WTC11 (cell line): ENCODE data around the gene CHTOP.

ENCODE experiments used
- CTCF ChIP-seq: fragments of 200-600 bp; IDR thresholded peaks from 2 replicates; pipeline ENCODE4 v1.8.0; 2022; ENCODE audit warnings: antibody characterized with exemption
- ETV6 ChIP-seq: sonication (generic); formaldehyde crosslinking; IDR thresholded peaks from 2 replicates; pipeline ENCODE4 v1.8.1; 2022; ENCODE audit warnings: mild to moderate bottlenecking, missing genetic modification reagents
- MAX ChIP-seq: sonication (generic); formaldehyde crosslinking; IDR thresholded peaks from 2 replicates; pipeline ENCODE4 v1.8.0; 2022; ENCODE audit warnings: mild to moderate bottlenecking, missing genetic modification reagents
- TF ChIP-seq, protein P1 (sequence below): sonication (generic); formaldehyde crosslinking; IDR thresholded peaks from 2 replicates; pipeline ENCODE4 v1.8.1; 2022; ENCODE audit warnings: low read depth, missing genetic modification reagents, borderline replicate concordance

DNA sequence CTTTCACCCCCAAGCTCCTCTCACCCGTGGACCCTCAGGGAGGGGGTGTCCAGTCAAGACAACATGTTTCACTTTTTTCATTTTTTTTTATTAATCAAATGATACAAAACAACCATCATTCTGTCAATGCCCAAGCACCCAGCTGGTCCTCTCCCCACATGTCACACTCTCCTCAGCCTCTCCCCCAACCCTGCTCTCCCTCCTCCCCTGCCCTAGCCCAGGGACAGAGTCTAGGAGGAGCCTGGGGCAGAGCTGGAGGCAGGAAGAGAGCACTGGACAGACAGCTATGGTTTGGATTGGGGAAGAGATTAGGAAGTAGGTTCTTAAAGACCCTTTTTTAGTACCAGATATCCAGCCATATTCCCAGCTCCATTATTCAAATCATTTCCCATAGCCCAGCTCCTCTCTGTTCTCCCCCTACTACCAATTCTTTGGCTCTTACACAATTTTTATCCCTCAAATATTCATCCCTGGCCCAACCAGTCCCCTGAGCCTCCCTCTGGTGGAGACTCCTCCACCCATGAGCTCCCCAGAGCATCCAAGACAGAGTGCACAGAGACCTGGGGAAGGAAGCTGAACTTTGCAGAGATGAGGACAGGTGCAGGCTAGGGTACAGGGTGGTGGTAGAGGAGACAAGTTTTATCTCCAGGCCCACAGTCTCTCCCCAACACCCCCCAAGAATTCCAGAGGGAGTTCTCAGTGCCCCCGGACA, 19.5 kb upstream of the CHTOP start:
- TF ChIP-seq, protein P1, sequence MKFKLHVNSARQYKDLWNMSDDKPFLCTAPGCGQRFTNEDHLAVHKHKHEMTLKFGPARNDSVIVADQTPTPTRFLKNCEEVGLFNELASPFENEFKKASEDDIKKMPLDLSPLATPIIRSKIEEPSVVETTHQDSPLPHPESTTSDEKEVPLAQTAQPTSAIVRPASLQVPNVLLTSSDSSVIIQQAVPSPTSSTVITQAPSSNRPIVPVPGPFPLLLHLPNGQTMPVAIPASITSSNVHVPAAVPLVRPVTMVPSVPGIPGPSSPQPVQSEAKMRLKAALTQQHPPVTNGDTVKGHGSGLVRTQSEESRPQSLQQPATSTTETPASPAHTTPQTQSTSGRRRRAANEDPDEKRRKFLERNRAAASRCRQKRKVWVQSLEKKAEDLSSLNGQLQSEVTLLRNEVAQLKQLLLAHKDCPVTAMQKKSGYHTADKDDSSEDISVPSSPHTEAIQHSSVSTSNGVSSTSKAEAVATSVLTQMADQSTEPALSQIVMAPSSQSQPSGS (CRISPR knock-in tag), result no peak
- TF ChIP-seq CTCF, result no peak
- no peak for TF ChIP-seq ETV6
- TF ChIP-seq MAX (CRISPR knock-in tag), result no peak
